Activated T-cell treated with anti-CD3 and anti-CD28 coated beads, Interleukin-2, amount 50 U/mL, for 72 hours (primary cell): ENCODE data around the gene RGPD8. TPM values are rescaled to one million over a fixed set of nuclear protein-coding genes. Genes with fewer than 3 reads are reported as not detected.
"Not testable (repeated sequence)": the region's sequence is repeated elsewhere in the genome, so short reads cannot be mapped to it uniquely, and the experiment has no call there.

Source experiments
- ATAC-seq, 2 donors: fragments of 150-1000 bp; cut with Tn5 transposase; replicated peaks in 1 of 2; 2 replicates each; pipeline ENCODE4 v1.10.0; 2021; ENCODE audit warnings: moderate library complexity in 2 of 2, mild to moderate bottlenecking in 1 of 2
- DNase-seq, 2 donors: peaks; one replicate each; pipeline ENCODE4 v3.0.0; 2021 to 2022; ENCODE audit warnings: mixed read lengths in 1 of 2
- H3K27ac Mint-ChIP-seq: one replicate; pipeline ENCODE4 v1.8.0; 2022; ENCODE audit warnings: mild to moderate bottlenecking, moderate library complexity, mixed read lengths
- H3K27me3 Mint-ChIP-seq: one replicate; pipeline ENCODE4 v1.8.0; 2022; ENCODE audit warnings: low read depth, mixed read lengths
- H3K36me3 Mint-ChIP-seq, 2 donors: one replicate each; pipeline ENCODE4 v1.8.0; 2022; ENCODE audit warnings: mixed read lengths in 2 of 2, mild to moderate bottlenecking in 1 of 2; ENCODE audit not compliant: insufficient read depth in 2 of 2
- H3K4me1 Mint-ChIP-seq: one replicate; pipeline ENCODE4 v1.8.0; 2022; ENCODE audit warnings: low read depth, mixed read lengths
- H3K4me3 Mint-ChIP-seq, 2 donors: one replicate each; pipeline ENCODE4 v1.8.0; 2022; ENCODE audit warnings: mild to moderate bottlenecking in 2 of 2, mixed read lengths in 2 of 2, moderate library complexity in 2 of 2
- H3K9me3 Mint-ChIP-seq, 2 donors: one replicate each; pipeline ENCODE4 v1.8.0; 2022; ENCODE audit warnings: mixed read lengths in 2 of 2
- total RNA-seq, 2 donors: library from RNA; stranded (reverse); gene quantifications; one replicate each; pipeline ENCODE4 v1.2.3, GENCODE V29; 2022

The RGPD8 gene
- total RNA-seq, 2 donors from 2014 or later: 7.0 to 25.2 TPM

GRCh38 chr2:112432390-112432734 lies 1.1 kb downstream of the RGPD8 start:
- peak overlapping the region; percentile 51 to 86 for H3K4me3 Mint-ChIP-seq
- H3K27ac Mint-ChIP-seq, H3K27me3 Mint-ChIP-seq, H3K9me3 Mint-ChIP-seq, H3K36me3 Mint-ChIP-seq, DNase-seq, ATAC-seq: not testable (repeated sequence)
- H3K4me1 Mint-ChIP-seq: peaks cover 29% of the 10 kb centered on the region

- H3K9me3 Mint-ChIP-seq, ATAC-seq, DNase-seq, H3K27ac Mint-ChIP-seq, H3K36me3 Mint-ChIP-seq, H3K27me3 Mint-ChIP-seq: not testable (repeated sequence)
- peaks cover 29% of the 10 kb centered on the region for H3K4me1 Mint-ChIP-seq
- H3K4me3 Mint-ChIP-seq: peak overlapping the region in 1 of 2 donors; percentile 86
These were observed 1.7 kb downstream of the RGPD8 start for GRCh38 chr2:112431587-112432295.

GRCh38 chr2:112424553-112424952 lies 8.9 kb downstream of the RGPD8 start:
- H3K4me3 Mint-ChIP-seq, H3K27ac Mint-ChIP-seq, H3K36me3 Mint-ChIP-seq, ATAC-seq, H3K9me3 Mint-ChIP-seq, H3K27me3 Mint-ChIP-seq, DNase-seq, H3K4me1 Mint-ChIP-seq: not testable (repeated sequence)

- DNase-seq, ATAC-seq, H3K4me3 Mint-ChIP-seq, H3K27ac Mint-ChIP-seq, H3K4me1 Mint-ChIP-seq, H3K27me3 Mint-ChIP-seq, H3K9me3 Mint-ChIP-seq, H3K36me3 Mint-ChIP-seq: not testable (repeated sequence)
These were observed 16.6 kb downstream of the RGPD8 start for GRCh38 chr2:112416860-112417259.

GRCh38 chr2:112360055-112360454 lies 73.4 kb downstream of the RGPD8 start:
- H3K36me3 Mint-ChIP-seq, H3K9me3 Mint-ChIP-seq, H3K27ac Mint-ChIP-seq, DNase-seq, ATAC-seq, H3K4me3 Mint-ChIP-seq, H3K4me1 Mint-ChIP-seq, H3K27me3 Mint-ChIP-seq: not testable (repeated sequence)

- H3K4me1 Mint-ChIP-seq, H3K9me3 Mint-ChIP-seq, H3K36me3 Mint-ChIP-seq, ATAC-seq, H3K4me3 Mint-ChIP-seq, H3K27ac Mint-ChIP-seq, DNase-seq, H3K27me3 Mint-ChIP-seq: not testable (repeated sequence)
These were observed 79.1 kb downstream of the RGPD8 start for GRCh38 chr2:112354335-112354734.

- H3K36me3 Mint-ChIP-seq, H3K27me3 Mint-ChIP-seq, DNase-seq, H3K4me3 Mint-ChIP-seq, H3K9me3 Mint-ChIP-seq, ATAC-seq, H3K27ac Mint-ChIP-seq, H3K4me1 Mint-ChIP-seq: not testable (repeated sequence)
These were observed 80.4 kb downstream of the RGPD8 start for GRCh38 chr2:112352809-112353603.

- H3K4me3 Mint-ChIP-seq, H3K27ac Mint-ChIP-seq, H3K36me3 Mint-ChIP-seq, H3K27me3 Mint-ChIP-seq, DNase-seq, H3K4me1 Mint-ChIP-seq, H3K9me3 Mint-ChIP-seq, ATAC-seq: not testable (repeated sequence)
These were observed 81.2 kb downstream of the RGPD8 start for GRCh38 chr2:112352292-112352691.

- Mint-ChIP-seq H3K4me1 (peaks cover 12% of the 10 kb centered on the region), H3K36me3 (peaks cover 0 to 7% of the 10 kb centered on the region in 2 donors), H3K27me3 (peaks cover 5% of the 10 kb centered on the region), H3K4me3 (no peak overlapping the region), H3K27ac (no peak overlapping the region), H3K9me3 (peaks cover 0 to 6% of the 10 kb centered on the region in 2 donors)
- no peak for ATAC-seq
- no peak for DNase-seq
These were observed 88.1 kb downstream of the RGPD8 start for GRCh38 chr2:112345030-112346027.

GRCh38 chr2:112343827-112344585 lies 89.4 kb downstream of the RGPD8 start:
- peak; percentile 49 to 60 for ATAC-seq
- Mint-ChIP-seq H3K36me3 (peaks cover 0 to 7% of the 10 kb centered on the region in 2 donors), H3K4me3 (no peak overlapping the region), H3K4me1 (peaks cover 12% of the 10 kb centered on the region), H3K9me3 (peaks cover 0 to 6% of the 10 kb centered on the region in 2 donors), H3K27ac (no peak overlapping the region), H3K27me3 (peaks cover 5% of the 10 kb centered on the region)
- no peak for DNase-seq

- Mint-ChIP-seq H3K27ac (no peak overlapping the region), H3K36me3 (peaks cover 0 to 7% of the 10 kb centered on the region in 2 donors), H3K9me3 (peaks cover 0 to 6% of the 10 kb centered on the region in 2 donors), H3K4me1 (peaks cover 12% of the 10 kb centered on the region), H3K27me3 (peaks cover 5% of the 10 kb centered on the region), H3K4me3 (no peak overlapping the region)
- DNase-seq (no peak), ATAC-seq (no peak)
These were observed 91.3 kb downstream of the RGPD8 start for GRCh38 chr2:112342067-112342550.
